Right lobe of liver (tissue), 6 donors: ENCODE data around the gene TOMM70. TPM values are rescaled to one million over a fixed set of nuclear protein-coding genes. Genes with fewer than 3 reads are reported as not detected.
A peak's percentile ranks its signal among the peaks of the same experiment; 100 is the strongest.
"Not testable (repeated sequence)": the region's sequence is repeated elsewhere in the genome, so short reads cannot be mapped to it uniquely, and the experiment has no call there.

ENCODE experiments used
- ATAC-seq, 4 donors: fragments of 200-7000 bp; cut with Tn5 transposase; one replicate each; pipeline ENCODE4 v1.9.1; 2020; ENCODE audit warnings: mild to moderate bottlenecking in 4 of 4, moderate library complexity in 4 of 4
- DNase-seq, 3 donors: peaks; one replicate each; pipeline ENCODE4 v3.0.0-alpha.2; 2020
- H3K27ac ChIP-seq, 3 donors: fragments of 200-600 bp; one replicate each; pipeline ENCODE4 v1.8.0; 2022
- H3K27me3 ChIP-seq, 2 donors: fragments of 200-600 bp; one replicate each; pipeline ENCODE4 v1.8.0; 2022
- H3K36me3 ChIP-seq, 4 donors: fragments of 200-600 bp; sonication (generic) in 1 of 4; one replicate each; pipeline versions ENCODE4 v1.5.1 to v1.8.0; 2017 to 2022; ENCODE audit warnings: control low read depth in 1 of 4
- H3K4me1 ChIP-seq, 4 donors: fragments of 200-600 bp; sonication (generic) in 1 of 4; one replicate each; pipeline versions ENCODE4 v1.5.1 to v1.8.0; 2017 to 2022; ENCODE audit warnings: control low read depth in 1 of 4
- H3K4me3 ChIP-seq, 3 donors: fragments of 200-600 bp; one replicate each; pipeline ENCODE4 v1.8.0; 2022
- H3K9me3 ChIP-seq, 4 donors: fragments of 200-600 bp; sonication (generic) in 1 of 4; one replicate each; pipeline versions ENCODE4 v1.5.1 to v1.8.0; 2017 to 2022; ENCODE audit warnings: control low read depth in 1 of 4
- POLR2A ChIP-seq: fragments of 450-650 bp; IDR thresholded peaks from one replicate; pipeline ENCODE4 v1.6.1; 2017; ENCODE audit warnings: antibody characterized with exemption, mild to moderate bottlenecking
- WGBS: methylation state at CpG from one replicate; pipeline ENCODE4 v1.1.6; 2018; ENCODE audit warnings: low coverage, low lambda C conversion rate; ENCODE audit not compliant: insufficient coverage; ENCODE audit errors: missing lambda C conversion rate; 5-methylcytosine and 5-hydroxymethylcytosine counted together
- intact Hi-C, 2 donors: fragments of 100-400 bp; cut with DNase I; formaldehyde crosslinking; loops; one replicate each; pipeline versions ENCODE4 v1.11.2 to v1.14.1; 2022
- total RNA-seq, 6 experiments: library from RNA; depleted of rRNA in 2 of 6; stranded (reverse); fragments of >200 nt in 2 of 6; fragmentation: NEBNext Ultra II Directional in 3 of 6; extraction: Animal tissue kit (Norgen Biotek cat#: 25700) in 3 of 6; gene quantifications; one replicate each; pipeline versions ENCODE4 v1.1.0 to v1.2.4, GENCODE V29; 2016 to 2023
- TF ChIP-seq, protein P1 (sequence below), 4 donors: fragments of 200-600 bp in 3 of 4; fragments of 450-650 bp in 1 of 4; IDR thresholded peaks; one replicate each; pipeline versions ENCODE4 v1.5.1 to v1.8.0; 2016 to 2022; ENCODE audit warnings: antibody characterized with exemption in 4 of 4, mild to moderate bottlenecking in 2 of 4
- donor health status: DM: no; HTN: yes; CAD: no.
- donor health status: DM: no; HTN: no; CAD: no.
- donor health status: DM: no; HTN: no; CAD: no.
- donor health status: DM: no; HTN: yes; CAD: no.
- donor health status: DM: no; HTN: yes; CAD: no.

TOMM70 gene
- total RNA-seq, 6 experiments from 2014 or later: 30.2 to 44.9 (median 39.6) TPM

GRCh38 chr3:100329800-100330489 lies 70.9 kb downstream of the TOMM70 start:
- Histone ChIP-seq H3K27ac (peak overlapping the region in 1 of 3 donors; percentile 42), H3K36me3 (no peaks in the 10 kb centered on the region), H3K4me3 (no peak overlapping the region), H3K4me1 (peaks cover 0 to 35% (median 14%) of the 10 kb centered on the region in 4 donors), H3K9me3 (no peaks in the 10 kb centered on the region), H3K27me3 (no peaks in the 10 kb centered on the region)
- ATAC-seq (peak; percentile 61 to 76 (median 66)), DNase-seq (peak in 1 of 3 donors; percentile 68)
- WGBS: 26% methylated on average over 4 of the region's 4 CpGs
- no peak for TF ChIP-seq POLR2A
- TF ChIP-seq, protein P1, sequence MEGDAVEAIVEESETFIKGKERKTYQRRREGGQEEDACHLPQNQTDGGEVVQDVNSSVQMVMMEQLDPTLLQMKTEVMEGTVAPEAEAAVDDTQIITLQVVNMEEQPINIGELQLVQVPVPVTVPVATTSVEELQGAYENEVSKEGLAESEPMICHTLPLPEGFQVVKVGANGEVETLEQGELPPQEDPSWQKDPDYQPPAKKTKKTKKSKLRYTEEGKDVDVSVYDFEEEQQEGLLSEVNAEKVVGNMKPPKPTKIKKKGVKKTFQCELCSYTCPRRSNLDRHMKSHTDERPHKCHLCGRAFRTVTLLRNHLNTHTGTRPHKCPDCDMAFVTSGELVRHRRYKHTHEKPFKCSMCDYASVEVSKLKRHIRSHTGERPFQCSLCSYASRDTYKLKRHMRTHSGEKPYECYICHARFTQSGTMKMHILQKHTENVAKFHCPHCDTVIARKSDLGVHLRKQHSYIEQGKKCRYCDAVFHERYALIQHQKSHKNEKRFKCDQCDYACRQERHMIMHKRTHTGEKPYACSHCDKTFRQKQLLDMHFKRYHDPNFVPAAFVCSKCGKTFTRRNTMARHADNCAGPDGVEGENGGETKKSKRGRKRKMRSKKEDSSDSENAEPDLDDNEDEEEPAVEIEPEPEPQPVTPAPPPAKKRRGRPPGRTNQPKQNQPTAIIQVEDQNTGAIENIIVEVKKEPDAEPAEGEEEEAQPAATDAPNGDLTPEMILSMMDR (IDR thresholded peaks at IDR 0.05): no peak
- intact Hi-C loops: no loop called here

GRCh38 chr3:100327377-100327776 lies 73.5 kb downstream of the TOMM70 start:
- H3K4me1 ChIP-seq: peaks cover 0 to 44% (median 13%) of the 10 kb centered on the region in 4 donors
- DNase-seq, H3K27ac ChIP-seq, intact Hi-C loops, H3K36me3 ChIP-seq, H3K9me3 ChIP-seq, H3K4me3 ChIP-seq, ATAC-seq, H3K27me3 ChIP-seq: not testable (repeated sequence)
- WGBS: 95% methylated on average over 5 of the region's 5 CpGs

DNA sequence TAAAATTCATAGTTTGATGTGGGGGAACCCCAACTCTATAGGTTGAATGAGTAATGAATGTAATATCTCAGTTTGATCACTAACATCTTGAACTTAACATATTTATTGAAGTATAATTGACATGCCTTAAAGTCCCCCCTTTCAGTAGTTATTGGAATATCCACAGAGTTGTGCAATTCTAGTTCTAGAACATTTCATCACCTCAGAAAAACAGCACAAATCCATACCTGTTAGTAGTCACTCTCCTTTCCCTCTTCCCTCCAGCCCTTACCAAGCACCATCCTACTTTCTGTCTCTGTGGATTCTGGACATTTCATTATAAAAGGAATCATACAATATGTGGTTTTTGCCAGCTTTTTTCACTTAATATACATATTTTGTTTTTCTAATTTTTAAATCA lies 75.1 kb downstream of the TOMM70 start:
- intact Hi-C loops: no loop called here
- peaks cover 0 to 3% (median 0%) of the 10 kb centered on the region in 4 donors for H3K36me3 ChIP-seq

GRCh38 chr3:100324044-100324443 lies 76.8 kb downstream of the TOMM70 start:
- TF ChIP-seq, protein P1 (IDR thresholded peaks at IDR 0.05): no peak
- TF ChIP-seq POLR2A: no peak
- H3K4me1 ChIP-seq: peaks cover 0 to 30% (median 9%) of the 10 kb centered on the region in 4 donors
- peaks cover 0 to 6% (median 2%) of the 10 kb centered on the region in 4 donors for H3K36me3 ChIP-seq
- ATAC-seq (peak in 3 of 4 donors; percentile 65 to 74 (median 67)), DNase-seq (no peak)
- no peaks in the 10 kb centered on the region for H3K27me3 ChIP-seq
- intact Hi-C loops: no loop called here
- peak overlapping the region in 2 of 3 donors; percentile 2 to 15 for H3K27ac ChIP-seq
- no peak overlapping the region for H3K4me3 ChIP-seq
- no peaks in the 10 kb centered on the region for H3K9me3 ChIP-seq

More for the DNA sequence above, 75.1 kb downstream of the TOMM70 start:
- H3K4me1 ChIP-seq: peaks cover 0 to 43% (median 13%) of the 10 kb centered on the region in 4 donors
- H3K27me3 ChIP-seq: no peaks in the 10 kb centered on the region
- ATAC-seq: peak; percentile 51 to 66 (median 60)
- no peak overlapping the region for H3K4me3 ChIP-seq
- no peaks in the 10 kb centered on the region for H3K9me3 ChIP-seq
- no peak for DNase-seq
- H3K27ac ChIP-seq: peak overlapping the region in 2 of 3 donors; percentile 31 to 41
- TF ChIP-seq POLR2A: no peak
- TF ChIP-seq, protein P1 (IDR thresholded peaks at IDR 0.05): no peak

GRCh38 chr3:100319951-100320350 lies 80.9 kb downstream of the TOMM70 start:
- ATAC-seq: no peak
- H3K4me3 ChIP-seq: no peak overlapping the region
- WGBS: 97% methylated on average over 2 of the region's 2 CpGs
- no peak for TF ChIP-seq POLR2A
- TF ChIP-seq, protein P1 (IDR thresholded peaks at IDR 0.05): no peak
- DNase-seq: no peak
- intact Hi-C loops: loop anchor here in 1 of 2 donors (10.0 kb wide), 1 partner anchor 395 kb away; no protein-coding TSS in a partner anchor
- no peaks in the 10 kb centered on the region for H3K27me3 ChIP-seq
- H3K9me3 ChIP-seq: no peaks in the 10 kb centered on the region
- H3K36me3 ChIP-seq: peaks cover 0 to 7% (median 3%) of the 10 kb centered on the region in 4 donors
- no peak overlapping the region for H3K27ac ChIP-seq
- peaks cover 0 to 33% (median 9%) of the 10 kb centered on the region in 4 donors for H3K4me1 ChIP-seq
